ENCODE measurements around the gene MRPL24. TPM values are rescaled to one million over a fixed set of nuclear protein-coding genes. Genes with fewer than 3 reads are reported as not detected.

Gene MRPL24
- total and polyA plus RNA-seq, 2 of the 13 experiments (the other 11 are each of a cell fraction or from before 2014, with no cell fraction given) = 38.1 to 42.9 TPM

GRCh38 chr1:156689035-156689952 is 51.6 kb downstream of the MRPL24 start (continued):
- TF ChIP-seq ZNF333 (CRISPR knock-in tag; IDR thresholded peaks at IDR 0.05; ENCODE audit: borderline replicate concordance) = no peak
- no peak for TF ChIP-seq ZNF569 (CRISPR knock-in tag; IDR thresholded peaks at IDR 0.05; ENCODE audit: borderline replicate concordance)
- TF ChIP-seq TMF1 (CRISPR knock-in tag; IDR thresholded peaks at IDR 0.05; ENCODE audit: low read depth) = no peak
- no peak for TF ChIP-seq ZNF264 (CRISPR knock-in tag; IDR thresholded peaks at IDR 0.05)
- no peak for TF ChIP-seq SOX13 (IDR thresholded peaks at IDR 0.05)
- peak in 1 of 2 experiments; percentile 28; a peak in 1 of 4 replicates for TF ChIP-seq SOX13 (CRISPR knock-in tag; conservative IDR thresholded peaks at IDR 0.05 in 1 of 2, IDR thresholded peaks at IDR 0.05 in 1 of 2)
- TF ChIP-seq DZIP1 (CRISPR knock-in tag; IDR thresholded peaks at IDR 0.05) = no peak
- no peak for TF ChIP-seq ZNF414 (CRISPR knock-in tag; IDR thresholded peaks at IDR 0.05)
- peak; percentile 52; the same call in 1 of the 2 replicates for TF ChIP-seq NFKB2 (CRISPR knock-in tag; IDR thresholded peaks at IDR 0.05; ENCODE audit: borderline replicate concordance)
- no peak for TF ChIP-seq ZNF432 (CRISPR knock-in tag; IDR thresholded peaks at IDR 0.05; ENCODE audit: borderline replicate concordance)
- no peak for TF ChIP-seq ZFP37 (CRISPR knock-in tag; IDR thresholded peaks at IDR 0.05; ENCODE audit: borderline replicate concordance)
- no peak for TF ChIP-seq KAT2B (IDR thresholded peaks at IDR 0.05; ENCODE audit: borderline replicate concordance, low read depth, low read length)
- no peak for TF ChIP-seq RNF219 (CRISPR knock-in tag; IDR thresholded peaks at IDR 0.05)
- TF ChIP-seq ZNF597 (CRISPR knock-in tag; IDR thresholded peaks at IDR 0.05) = no peak
- no peak for TF ChIP-seq ZBTB21 (CRISPR knock-in tag; IDR thresholded peaks at IDR 0.05)
- TF ChIP-seq CBX5 (CRISPR knock-in tag; IDR thresholded peaks at IDR 0.05; ENCODE audit: borderline replicate concordance) = peak; percentile 47; the same call in 1 of the 2 replicates
- TF ChIP-seq ZNF605 (CRISPR knock-in tag; IDR thresholded peaks at IDR 0.05) = no peak
- no peak for TF ChIP-seq GRHL1 (CRISPR knock-in tag; conservative IDR thresholded peaks at IDR 0.05)
- TF ChIP-seq ZNF160 (CRISPR knock-in tag; IDR thresholded peaks at IDR 0.05) = no peak
- no peak for TF ChIP-seq GPN1 (CRISPR knock-in tag; IDR thresholded peaks at IDR 0.05; ENCODE audit: borderline replicate concordance)

All from HepG2 (cell line).